ENCODE results near the gene CCDC159. TPM values are rescaled to one million over a fixed set of nuclear protein-coding genes. Genes with fewer than 3 reads are reported as not detected.
"Not testable (repeated sequence)": the region's sequence is repeated elsewhere in the genome, so short reads cannot be mapped to it uniquely, and the experiment has no call there.

CCDC159 gene
- total RNA-seq, 1 experiment from 2014 or later, result 9.4 TPM

- no TSS peak for BruUV-seq (replicated peaks)
- TF ChIP-seq CTCF (conservative IDR thresholded peaks at IDR 0.05) (no peak), EZH2 (IDR thresholded peaks at IDR 0.05; ENCODE audit: low read depth) (no peak)
- no peaks in the 10 kb centered on the region for H3K27me3 ChIP-seq (ENCODE audit: insufficient read depth, low read depth)
- peaks cover 55% of the 10 kb centered on the region for H3K4me1 ChIP-seq (replicated peaks; ENCODE audit: insufficient read depth)
- ChIA-PET POLR2A (ENCODE audit: unreplicated experiment) (interaction anchor here (0.6 to 0.7 kb wide), 4 partner anchors 33 to 368 kb away, joined by 3 to 6 read pairs (median 4); no protein-coding TSS in a partner anchor), CTCF (interaction anchor here (1.8 kb wide), 1 partner anchor 83 kb away, joined by 6 read pairs; no protein-coding TSS in a partner anchor)
- no peak overlapping the region for H2AFZ ChIP-seq
- H3K27ac ChIP-seq, result no peak overlapping the region; the same call in 1 of the 2 replicates
- H3K4me3 ChIP-seq, result 0 out of 2 replicates have a peak overlapping the region, but pooled peaks have one; percentile 9
- H3K9me3 ChIP-seq (ENCODE audit: insufficient read depth, low read depth), result no peaks in the 10 kb centered on the region
- DNase-seq, result peak; percentile 14 to 69
- H3K4me2 ChIP-seq, result peak overlapping the region; percentile 90
- no peaks in the 10 kb centered on the region for H3K36me3 ChIP-seq (ENCODE audit: low read depth)
- intact Hi-C loops (cut with micrococcal nuclease; ENCODE audit: unreplicated experiment), result loop anchor here (5.0 kb wide), 1 partner anchor 45 kb away; no protein-coding TSS in a partner anchor
- no peaks in the 10 kb centered on the region for H4K20me1 ChIP-seq (ENCODE audit: insufficient read depth)
- H3F3A ChIP-seq (ENCODE audit: insufficient read depth, low read depth), result peaks cover 50% of the 10 kb centered on the region
- H3K9me2 ChIP-seq (ENCODE audit: insufficient read depth), result no peaks in the 10 kb centered on the region
- peaks cover 22% of the 10 kb centered on the region for H3K79me2 ChIP-seq (ENCODE audit: low read depth)
Measured at GRCh38 chr19:11377237-11377636, 30.9 kb downstream of the CCDC159 start.

- H3K4me3 ChIP-seq, result no peak overlapping the region
- no peak for DNase-seq
- no peaks in the 10 kb centered on the region for H3K9me3 ChIP-seq (ENCODE audit: insufficient read depth, low read depth)
- peaks cover 22% of the 10 kb centered on the region for H3K79me2 ChIP-seq (ENCODE audit: low read depth)
- H3K27ac ChIP-seq, result peak overlapping the region; percentile 37
- peak overlapping the region; percentile 90 for H3K4me2 ChIP-seq
- H3K4me1 ChIP-seq (replicated peaks; ENCODE audit: insufficient read depth), result peaks cover 55% of the 10 kb centered on the region
- TF ChIP-seq EZH2 (IDR thresholded peaks at IDR 0.05; ENCODE audit: low read depth) (no peak), CTCF (conservative IDR thresholded peaks at IDR 0.05) (no peak)
- intact Hi-C loops (cut with micrococcal nuclease; ENCODE audit: unreplicated experiment), result loop anchor here (5.0 kb wide), 1 partner anchor 45 kb away; no protein-coding TSS in a partner anchor
- no peaks in the 10 kb centered on the region for H3K36me3 ChIP-seq (ENCODE audit: low read depth)
- no peaks in the 10 kb centered on the region for H4K20me1 ChIP-seq (ENCODE audit: insufficient read depth)
- POLR2A ChIA-PET (ENCODE audit: unreplicated experiment), result interaction anchor here (0.6 to 0.7 kb wide), 4 partner anchors 33 to 368 kb away, joined by 3 to 6 read pairs (median 4); no protein-coding TSS in a partner anchor
- no peaks in the 10 kb centered on the region for H3K27me3 ChIP-seq (ENCODE audit: insufficient read depth, low read depth)
- no peak overlapping the region for H2AFZ ChIP-seq
- CTCF ChIA-PET, result interaction anchor here (1.8 kb wide), 1 partner anchor 84 kb away, joined by 6 read pairs; no protein-coding TSS in a partner anchor
- peaks cover 50% of the 10 kb centered on the region for H3F3A ChIP-seq (ENCODE audit: insufficient read depth, low read depth)
- no TSS peak for BruUV-seq (replicated peaks)
- H3K9me2 ChIP-seq (ENCODE audit: insufficient read depth), result no peaks in the 10 kb centered on the region
Measured at GRCh38 chr19:11377756-11378155, 31.4 kb downstream of the CCDC159 start.

- POLR2A ChIA-PET (ENCODE audit: unreplicated experiment), result no interaction called here
- no peaks in the 10 kb centered on the region for H4K20me1 ChIP-seq (ENCODE audit: insufficient read depth)
- H3F3A ChIP-seq (ENCODE audit: insufficient read depth, low read depth), result peaks cover 50% of the 10 kb centered on the region
- H3K4me2 ChIP-seq, result peak overlapping the region; percentile 58
- H3K27ac ChIP-seq, result peak overlapping the region; percentile 37
- no peaks in the 10 kb centered on the region for H3K9me2 ChIP-seq (ENCODE audit: insufficient read depth)
- no peak overlapping the region for H3K4me3 ChIP-seq
- peaks cover 63% of the 10 kb centered on the region for H3K4me1 ChIP-seq (replicated peaks; ENCODE audit: insufficient read depth)
- intact Hi-C loops (cut with micrococcal nuclease; ENCODE audit: unreplicated experiment), result loop anchor here (5.0 kb wide), 1 partner anchor 44 kb away; no protein-coding TSS in a partner anchor
- peaks cover 22% of the 10 kb centered on the region for H3K79me2 ChIP-seq (ENCODE audit: low read depth)
- H3K27me3 ChIP-seq (ENCODE audit: insufficient read depth, low read depth), result no peaks in the 10 kb centered on the region
- H3K9me3 ChIP-seq (ENCODE audit: insufficient read depth, low read depth), result no peaks in the 10 kb centered on the region
- peak; percentile 51 to 88 for DNase-seq
- CTCF ChIA-PET, result interaction anchor here (0.5 to 1.8 kb wide), 4 partner anchors 44 to 85 kb away, joined by 3 to 7 read pairs (median 5); no protein-coding TSS in a partner anchor
- no TSS peak for BruUV-seq (replicated peaks)
- no peak for TF ChIP-seq EZH2 (IDR thresholded peaks at IDR 0.05; ENCODE audit: low read depth)
- peak; percentile 67 for TF ChIP-seq CTCF (conservative IDR thresholded peaks at IDR 0.05)
- no peak overlapping the region for H2AFZ ChIP-seq
- H3K36me3 ChIP-seq (ENCODE audit: low read depth), result no peaks in the 10 kb centered on the region
Measured at GRCh38 chr19:11378319-11379189, 32.2 kb downstream of the CCDC159 start.

- H3K9me2 ChIP-seq (ENCODE audit: insufficient read depth); BruUV-seq (replicated peaks); H3K27me3 ChIP-seq (ENCODE audit: insufficient read depth, low read depth); H4K20me1 ChIP-seq (ENCODE audit: insufficient read depth); H3K9me3 ChIP-seq (ENCODE audit: insufficient read depth, low read depth); POLR2A ChIA-PET (ENCODE audit: unreplicated experiment); H3K4me3 ChIP-seq; H3K36me3 ChIP-seq (ENCODE audit: low read depth); H2AFZ ChIP-seq: not testable (repeated sequence)
- H3F3A ChIP-seq (ENCODE audit: insufficient read depth, low read depth), result peaks cover 51% of the 10 kb centered on the region
- H3K79me2 ChIP-seq (ENCODE audit: low read depth), result peaks cover 22% of the 10 kb centered on the region
- peak overlapping the region; percentile 58 for H3K4me2 ChIP-seq
- CTCF ChIA-PET, result interaction anchor here (0.6 kb wide), 2 partner anchors 43 to 79 kb away, joined by 3 to 4 read pairs; no protein-coding TSS in a partner anchor
- peak overlapping the region; percentile 37 for H3K27ac ChIP-seq
- peak; percentile 58 to 65 for DNase-seq
- intact Hi-C loops (cut with micrococcal nuclease; ENCODE audit: unreplicated experiment), result loop anchor here (5.0 kb wide), 1 partner anchor 43 kb away; no protein-coding TSS in a partner anchor
- H3K4me1 ChIP-seq (replicated peaks; ENCODE audit: insufficient read depth), result peaks cover 65% of the 10 kb centered on the region
Measured at GRCh38 chr19:11379269-11379845, 33.0 kb downstream of the CCDC159 start.
